ENCODE data around the gene RARRES2.

RARRES2 gene

DNA sequence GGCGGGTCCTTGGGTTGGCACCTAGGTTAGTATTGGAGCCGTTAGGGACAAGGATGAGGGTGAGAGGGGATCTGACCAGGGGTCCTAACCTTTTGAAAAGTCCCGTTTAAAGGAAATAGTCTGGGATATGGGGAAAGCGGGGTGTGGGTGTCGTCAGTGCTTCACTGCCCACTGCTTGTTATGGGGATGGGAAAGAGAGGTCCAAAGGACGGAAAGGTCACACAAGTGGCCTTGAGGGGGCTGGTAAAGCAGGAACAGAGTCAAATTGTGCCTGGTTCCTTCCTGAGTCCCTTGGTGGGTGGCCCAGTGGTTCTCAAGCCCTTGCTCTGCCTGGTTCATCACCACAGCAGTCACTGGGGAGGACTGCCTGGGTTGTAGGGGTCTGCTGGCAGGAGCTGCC is 35.1 kb upstream of the RARRES2 start:
- no peak for DNase-seq (ENCODE audit: low read depth)

DNA sequence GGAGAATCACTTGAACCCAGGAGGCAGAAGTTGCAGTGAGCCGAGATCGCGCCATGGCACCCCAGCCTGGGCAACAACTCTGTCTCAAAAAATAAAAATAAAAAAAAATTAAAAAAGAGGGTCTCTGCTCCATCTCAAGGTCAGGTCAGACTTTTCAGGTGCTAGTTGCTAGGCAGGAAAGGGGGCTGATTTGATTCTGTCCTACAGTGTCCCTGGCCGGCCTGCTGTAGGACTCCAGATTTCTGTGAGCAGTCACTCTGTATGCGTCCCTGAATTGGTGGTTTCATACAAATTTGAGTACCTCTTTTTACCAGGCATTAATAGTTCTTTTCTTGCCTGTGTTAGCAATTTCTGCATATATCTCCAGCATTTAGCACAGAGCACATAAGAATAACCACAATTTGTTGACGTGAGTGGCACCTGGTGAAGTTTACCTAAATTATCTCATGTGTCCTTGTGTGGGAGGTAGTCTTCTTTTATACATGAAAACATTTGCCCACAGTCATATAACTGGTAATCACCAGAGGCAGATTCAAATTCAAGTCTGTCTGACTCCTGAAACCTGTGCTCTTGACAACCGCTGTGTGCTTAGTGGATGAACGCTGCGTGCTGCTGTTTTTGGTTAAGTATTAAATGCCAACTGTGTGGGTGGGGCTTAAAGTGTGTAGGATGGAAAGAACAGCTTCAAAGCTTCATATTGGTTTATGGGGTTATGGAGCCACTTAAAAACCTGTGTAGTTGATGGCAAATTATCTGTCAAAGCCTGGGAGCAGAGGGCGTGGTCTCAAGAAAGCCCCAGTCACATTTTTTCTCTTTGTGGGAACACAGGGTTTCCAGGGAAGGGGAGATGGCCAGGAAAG is 34.5 kb upstream of the RARRES2 start:
- no peak for DNase-seq (ENCODE audit: low read depth)

DNA sequence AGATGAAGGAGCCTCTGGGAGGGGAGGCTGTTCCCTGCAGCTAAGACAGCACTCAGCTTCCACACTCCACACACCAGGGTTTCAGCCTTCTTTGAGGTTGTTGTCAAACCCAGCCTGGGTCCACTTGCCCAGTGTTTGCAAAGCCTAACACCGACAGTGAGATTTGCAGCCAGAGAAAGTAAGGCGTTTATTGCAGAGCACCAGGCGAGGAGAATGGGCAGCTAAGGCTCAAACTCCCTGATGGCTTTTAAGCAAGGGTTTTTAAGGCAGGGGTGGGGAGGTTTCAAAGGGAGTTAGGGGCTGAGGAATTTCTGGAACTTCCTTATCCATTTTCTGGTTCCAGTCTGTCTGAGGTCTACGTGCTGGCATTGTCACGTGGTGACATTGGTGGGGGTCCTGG is 33.0 kb upstream of the RARRES2 start:
- DNase-seq (ENCODE audit: low read depth), result no peak

DNA sequence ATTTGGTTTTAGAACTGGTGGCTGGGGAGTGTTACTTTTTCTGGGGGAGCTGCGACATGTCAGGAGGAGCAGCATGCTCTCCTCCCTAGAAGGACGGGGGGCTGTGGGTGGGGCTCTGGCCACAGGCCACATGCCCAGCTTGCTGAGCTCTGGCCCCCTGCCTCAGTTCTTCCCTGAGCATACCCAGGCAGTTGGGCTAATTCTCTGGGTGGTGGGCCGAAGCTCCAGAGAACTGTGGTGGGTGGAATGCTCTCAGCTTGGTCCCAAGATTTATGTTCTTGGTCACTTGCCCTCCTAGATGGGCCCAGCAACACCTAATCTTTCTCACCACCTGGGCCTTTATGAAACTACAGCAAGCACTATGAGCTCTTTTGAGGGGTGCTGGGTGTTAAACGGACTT is 32.6 kb upstream of the RARRES2 start:
- DNase-seq (ENCODE audit: low read depth), result no peak

DNA sequence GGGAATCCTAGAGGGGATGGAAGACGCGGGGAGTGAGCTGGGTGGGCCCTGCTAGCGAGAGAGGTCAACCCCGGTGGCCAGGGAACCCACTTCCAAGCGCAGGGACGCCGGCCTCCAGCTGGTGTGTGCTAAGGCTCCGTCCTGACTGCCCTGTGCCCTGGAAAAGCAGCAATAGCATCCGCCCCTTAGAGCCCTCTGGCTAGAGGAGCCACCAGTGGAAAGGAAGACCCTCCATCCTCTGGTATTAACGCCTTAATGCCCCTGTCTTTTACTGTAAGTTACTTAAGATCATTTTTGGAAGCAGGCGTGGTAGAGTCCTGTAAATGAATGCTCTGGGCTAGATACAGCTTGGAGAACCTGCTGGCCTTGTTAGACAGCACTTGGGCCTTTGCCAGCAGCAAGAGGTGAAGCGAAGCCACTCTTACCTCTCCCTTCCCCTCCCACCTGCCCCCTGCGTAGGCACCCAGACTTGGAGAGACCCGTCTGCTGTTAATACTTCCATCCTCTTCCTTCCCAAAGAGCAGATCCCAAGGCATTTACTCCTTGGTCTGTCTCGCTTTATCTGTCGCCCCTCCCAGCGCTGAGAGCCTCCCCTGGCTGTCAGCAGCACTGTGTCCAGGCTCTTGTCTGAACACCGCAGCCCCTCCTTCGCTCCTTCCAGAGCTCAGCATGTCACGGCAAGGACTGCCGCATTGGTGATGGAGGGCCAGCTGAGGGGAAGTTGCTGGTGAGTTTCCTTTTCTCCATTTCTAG is 31.8 kb upstream of the RARRES2 start:
- DNase-seq (ENCODE audit: low read depth), result no peak

DNA sequence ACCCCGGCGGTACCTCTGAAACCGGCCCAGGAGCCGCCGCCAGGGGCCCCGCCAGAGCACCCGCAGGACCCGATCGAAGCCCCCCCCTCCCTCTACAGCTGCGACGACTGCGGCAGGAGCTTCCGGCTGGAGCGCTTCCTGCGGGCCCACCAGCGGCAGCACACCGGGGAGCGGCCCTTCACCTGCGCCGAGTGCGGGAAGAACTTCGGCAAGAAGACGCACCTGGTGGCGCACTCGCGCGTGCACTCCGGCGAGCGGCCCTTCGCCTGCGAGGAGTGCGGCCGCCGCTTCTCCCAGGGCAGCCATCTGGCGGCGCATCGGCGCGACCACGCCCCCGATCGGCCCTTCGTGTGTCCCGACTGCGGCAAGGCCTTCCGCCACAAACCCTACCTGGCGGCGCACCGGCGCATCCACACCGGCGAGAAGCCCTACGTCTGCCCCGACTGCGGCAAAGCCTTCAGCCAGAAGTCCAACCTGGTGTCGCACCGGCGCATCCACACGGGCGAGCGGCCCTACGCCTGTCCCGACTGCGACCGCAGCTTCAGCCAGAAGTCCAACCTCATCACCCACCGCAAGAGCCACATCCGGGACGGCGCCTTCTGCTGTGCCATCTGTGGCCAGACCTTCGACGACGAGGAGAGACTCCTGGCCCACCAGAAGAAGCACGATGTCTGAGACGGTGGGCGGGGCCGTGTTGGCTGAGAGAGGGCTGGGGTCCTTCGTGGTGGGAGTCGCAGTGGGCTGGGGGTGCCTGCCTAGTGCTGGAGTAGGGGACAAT is 31.0 kb upstream of the RARRES2 start:
- DNase-seq (ENCODE audit: low read depth), result no peak

DNA sequence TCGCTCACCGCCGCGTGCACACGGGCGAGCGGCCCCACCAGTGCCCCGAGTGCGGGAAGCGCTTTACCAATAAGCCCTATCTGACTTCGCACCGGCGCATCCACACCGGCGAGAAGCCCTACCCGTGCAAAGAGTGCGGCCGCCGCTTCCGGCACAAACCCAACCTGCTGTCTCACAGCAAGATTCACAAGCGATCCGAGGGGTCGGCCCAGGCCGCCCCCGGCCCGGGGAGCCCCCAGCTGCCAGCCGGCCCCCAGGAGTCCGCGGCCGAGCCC is 30.5 kb upstream of the RARRES2 start:
- no peak for DNase-seq (ENCODE audit: low read depth)

DNA sequence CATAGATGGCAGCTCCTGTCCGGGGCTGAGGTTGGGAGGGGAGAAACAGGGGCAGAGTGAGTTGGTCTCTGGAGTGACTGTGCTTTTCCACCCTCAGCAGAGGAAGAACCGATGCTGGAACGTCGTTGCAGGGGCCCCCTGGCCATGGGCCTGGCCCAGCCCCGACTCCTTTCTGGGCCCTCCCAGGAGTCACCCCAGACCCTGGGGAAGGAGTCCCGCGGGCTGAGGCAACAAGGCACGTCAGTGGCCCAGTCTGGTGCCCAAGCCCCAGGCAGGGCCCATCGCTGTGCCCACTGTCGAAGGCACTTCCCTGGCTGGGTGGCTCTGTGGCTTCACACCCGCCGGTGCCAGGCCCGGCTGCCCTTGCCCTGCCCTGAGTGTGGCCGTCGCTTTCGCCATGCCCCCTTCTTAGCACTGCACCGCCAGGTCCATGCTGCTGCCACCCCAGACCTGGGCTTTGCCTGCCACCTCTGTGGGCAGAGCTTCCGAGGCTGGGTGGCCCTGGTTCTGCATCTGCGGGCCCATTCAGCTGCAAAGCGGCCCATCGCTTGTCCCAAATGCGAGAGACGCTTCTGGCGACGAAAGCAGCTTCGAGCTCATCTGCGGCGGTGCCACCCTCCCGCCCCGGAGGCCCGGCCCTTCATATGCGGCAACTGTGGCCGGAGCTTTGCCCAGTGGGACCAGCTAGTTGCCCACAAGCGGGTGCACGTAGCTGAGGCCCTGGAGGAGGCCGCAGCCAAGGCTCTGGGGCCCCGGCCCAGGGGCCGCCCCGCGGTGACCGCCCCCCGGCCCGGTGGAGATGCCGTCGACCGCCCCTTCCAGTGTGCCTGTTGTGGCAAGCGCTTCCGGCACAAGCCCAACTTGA is 29.9 kb upstream of the RARRES2 start:
- no peak for DNase-seq (ENCODE audit: low read depth)

DNA sequence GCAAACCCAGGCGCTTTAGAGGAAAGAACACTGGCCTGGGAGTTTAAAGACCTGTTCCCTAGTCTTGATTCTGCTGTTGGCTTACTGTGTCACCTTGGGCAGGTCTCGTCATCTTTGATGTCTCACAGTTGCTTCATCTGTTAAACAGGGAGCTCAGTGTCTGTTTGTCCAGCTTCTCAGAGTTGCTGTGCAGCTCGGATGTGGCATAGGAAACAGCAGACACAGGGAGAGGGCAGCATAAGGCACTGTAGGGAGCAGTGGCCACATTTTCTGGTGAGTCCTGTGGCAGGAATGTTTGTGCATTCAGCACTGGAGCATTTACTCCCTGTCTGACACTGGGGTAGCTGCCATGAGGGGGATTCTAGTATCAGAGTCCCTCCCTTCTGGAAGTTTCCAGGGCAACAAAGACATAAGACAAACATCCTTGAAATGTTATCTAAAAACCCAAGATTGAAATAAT is 29.2 kb upstream of the RARRES2 start:
- no peak for DNase-seq (ENCODE audit: low read depth)

DNA sequence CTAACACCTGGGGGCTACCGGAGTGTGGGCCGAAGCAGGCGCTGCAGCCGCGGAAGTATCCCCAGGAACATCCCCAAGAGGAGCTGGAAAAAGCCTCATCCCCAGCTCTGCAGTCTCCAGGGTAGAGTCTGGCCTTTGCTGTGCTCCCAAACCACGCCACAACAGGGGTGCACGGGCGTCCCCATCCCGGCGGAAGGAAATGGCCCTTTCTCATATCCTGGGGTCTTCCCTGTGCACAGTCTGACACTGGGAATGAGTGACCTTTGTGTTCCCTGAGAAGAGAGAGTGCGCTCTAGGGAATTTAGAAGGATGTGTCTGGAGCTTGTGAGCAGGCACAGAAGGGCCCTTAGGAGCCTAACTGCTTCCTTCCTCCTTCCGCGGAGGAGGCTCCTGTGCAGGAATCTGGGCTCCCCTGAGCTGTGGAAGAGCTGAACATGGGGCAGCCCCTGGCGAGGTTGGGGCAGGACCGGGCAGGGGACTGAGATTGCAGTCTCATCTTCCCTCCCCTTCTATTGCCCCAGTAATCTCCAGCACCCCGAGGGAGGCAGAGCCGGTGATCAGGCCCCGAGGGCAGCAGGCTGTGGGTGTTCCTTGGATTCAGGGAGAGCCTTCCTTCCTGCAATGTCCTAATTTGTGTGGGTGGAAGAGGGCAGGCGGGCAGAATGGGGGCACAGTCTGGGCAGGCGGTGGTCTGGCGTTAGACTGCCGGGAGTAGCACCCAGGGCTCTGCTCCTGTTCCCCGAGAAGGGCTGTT is 28.5 kb upstream of the RARRES2 start:
- DNase-seq (ENCODE audit: low read depth), result no peak

DNA sequence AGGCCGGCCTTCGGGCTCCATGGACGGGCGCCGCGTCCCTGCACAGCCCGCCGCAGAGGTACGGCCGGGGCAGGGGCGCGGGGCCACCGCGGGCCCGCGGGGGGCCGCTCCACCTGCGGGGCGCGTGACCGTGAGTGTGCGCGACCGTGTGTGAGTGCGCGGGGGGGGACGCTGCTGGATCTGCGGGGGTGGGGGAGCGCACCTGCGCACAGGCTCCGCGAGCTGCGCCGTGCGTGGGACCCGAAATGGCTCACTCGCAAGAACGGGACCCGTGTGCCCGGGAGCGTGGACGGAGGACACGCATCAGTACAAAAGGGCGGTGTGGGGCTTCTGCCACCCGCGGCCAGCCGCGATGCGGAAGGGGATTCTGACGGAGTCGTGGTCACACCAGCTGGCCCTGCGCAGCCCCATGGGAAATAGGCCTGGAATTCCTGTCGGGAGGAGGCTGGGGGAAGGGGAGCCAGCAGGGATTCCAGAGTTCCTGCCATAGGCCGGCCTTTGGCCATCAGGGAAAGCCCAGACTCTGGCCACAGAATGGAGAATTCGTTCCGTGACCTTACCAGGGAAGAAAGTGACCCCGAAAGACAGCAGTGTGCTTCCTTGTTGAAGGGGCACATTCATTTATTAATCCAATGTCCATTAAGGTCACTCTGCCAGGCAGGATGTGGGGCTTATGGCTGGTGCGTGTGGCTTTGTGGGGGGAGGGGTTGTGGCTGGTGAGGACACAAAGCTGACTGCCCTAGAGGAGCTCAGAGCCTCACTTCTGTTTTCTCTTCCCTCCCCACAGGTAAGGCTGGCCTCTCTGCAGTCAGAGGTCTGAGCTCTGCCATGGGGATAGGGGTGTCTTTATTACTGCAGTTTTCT is 27.7 kb upstream of the RARRES2 start:
- no peak for DNase-seq (ENCODE audit: low read depth)

DNA sequence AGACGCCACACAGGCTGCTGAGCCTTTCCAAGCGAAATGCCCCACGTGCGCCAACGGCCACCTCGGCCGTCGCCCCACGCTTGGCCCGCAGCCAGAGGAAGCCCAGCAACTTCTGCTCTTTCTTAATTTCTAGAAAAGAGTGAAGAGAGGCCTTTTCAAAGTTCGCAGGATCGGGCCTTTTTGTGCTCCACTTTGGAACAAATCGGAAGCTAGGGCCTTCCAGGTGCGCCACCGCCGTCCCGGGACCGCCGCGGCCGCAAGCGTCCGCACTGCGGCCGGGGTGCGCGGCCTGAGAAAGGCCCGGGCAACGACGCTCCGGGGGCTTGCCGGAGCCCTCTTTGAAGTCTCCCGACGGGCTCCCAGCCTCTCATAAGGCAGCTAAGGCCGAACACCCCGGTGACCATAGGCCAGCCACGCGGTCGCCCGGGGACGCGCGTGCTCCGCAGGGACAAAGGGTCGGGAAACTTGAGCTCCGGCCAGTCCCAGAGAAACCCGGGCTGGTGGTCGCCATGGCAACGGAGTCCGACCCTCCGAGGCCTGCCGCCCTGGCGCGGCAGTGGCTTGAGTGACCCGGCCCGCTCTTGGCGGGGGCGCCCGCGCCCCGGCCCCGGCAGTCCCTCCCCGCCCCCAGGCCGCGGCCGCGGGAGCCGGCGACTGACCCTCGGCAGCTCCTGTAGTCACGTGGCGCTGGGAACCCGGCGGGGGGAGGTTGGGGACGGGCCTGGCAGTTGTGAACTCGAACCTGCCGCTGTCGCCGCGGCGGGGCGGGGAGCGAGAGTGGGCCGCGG is 26.9 kb upstream of the RARRES2 start, which contains the start of gene REPIN1:
REPIN1 (plus strand) TSS at position 727 of the 788 bp plus-strand sequence. CDS start 890 bp downstream, outside the sequence.
- DNase-seq (ENCODE audit: low read depth), result no peak

DNA sequence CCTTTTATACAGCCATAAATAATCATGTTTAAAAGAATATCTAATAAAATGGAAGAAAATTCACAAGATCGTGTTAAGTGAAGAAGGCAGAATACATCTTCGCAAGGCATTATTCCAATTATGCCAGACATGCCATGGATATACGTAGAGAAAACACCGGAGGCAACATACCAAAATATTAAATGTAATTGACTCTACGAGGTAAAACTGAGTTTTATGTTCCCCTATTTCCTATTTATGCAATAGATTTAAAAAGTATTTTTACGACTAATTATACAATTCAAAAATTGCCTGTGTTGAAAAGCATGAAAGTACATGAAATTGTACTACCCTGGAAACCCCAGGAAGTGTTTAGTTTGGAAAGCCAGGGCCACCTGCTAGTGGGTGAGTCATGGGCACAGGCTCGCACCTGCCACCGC is 26.3 kb upstream of the RARRES2 start:
- DNase-seq (ENCODE audit: low read depth), result no peak

DNA sequence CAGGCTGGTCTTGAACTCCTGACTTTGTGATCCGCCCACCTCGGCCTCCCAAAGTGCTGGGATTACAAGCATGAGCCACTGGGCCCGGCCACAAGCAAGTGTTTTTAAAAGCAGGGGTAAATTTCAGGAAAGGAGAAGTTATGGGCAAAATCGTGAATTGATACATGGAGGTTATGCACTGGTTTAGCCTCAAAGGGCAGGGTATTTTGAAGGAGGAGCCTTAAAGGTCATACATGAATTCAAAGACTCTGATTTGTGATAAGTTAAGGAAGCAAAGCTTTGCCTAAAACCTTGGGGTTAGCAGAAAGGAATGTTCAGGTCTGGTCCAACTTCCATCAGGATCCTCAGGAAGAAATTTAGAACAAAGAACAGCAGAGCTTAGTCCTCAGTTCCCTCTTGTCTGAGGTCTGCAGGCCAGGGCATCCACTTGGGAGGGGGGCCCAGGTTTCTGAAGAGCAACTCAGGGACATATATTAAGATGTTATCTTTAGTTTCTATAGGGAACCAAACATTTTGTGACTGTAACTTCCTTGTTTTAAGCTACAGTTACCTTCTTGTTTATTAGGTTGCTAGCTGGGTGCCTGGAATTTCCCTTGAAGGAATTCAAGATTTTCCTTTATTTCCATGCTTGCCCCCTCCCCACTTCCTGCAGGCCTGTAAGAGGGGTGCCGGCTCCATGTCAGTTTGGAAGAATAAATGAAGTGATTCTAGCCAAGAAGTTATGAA is 24.4 kb upstream of the RARRES2 start:
- no peak for DNase-seq (ENCODE audit: low read depth)

DNA sequence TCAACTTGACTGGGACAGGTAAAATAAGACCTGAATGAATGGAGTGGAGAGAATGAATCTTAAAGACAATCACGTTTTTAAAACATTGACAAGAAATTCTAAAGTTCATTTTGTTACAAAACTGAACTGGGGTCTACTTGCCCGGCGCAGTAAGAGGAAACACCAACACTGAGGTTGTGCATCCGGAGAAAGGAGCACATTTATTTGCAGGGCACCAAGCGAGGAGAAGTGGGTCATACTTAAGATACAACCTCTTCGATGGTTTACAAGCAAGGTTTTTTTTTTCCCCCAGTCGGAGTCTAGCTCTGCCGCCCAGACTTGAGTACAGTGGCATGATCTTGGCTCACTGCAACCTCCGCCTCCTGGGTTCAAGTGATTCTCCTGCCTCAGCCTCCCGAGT is 23.8 kb upstream of the RARRES2 start:
- no peak for DNase-seq (ENCODE audit: low read depth)

DNA sequence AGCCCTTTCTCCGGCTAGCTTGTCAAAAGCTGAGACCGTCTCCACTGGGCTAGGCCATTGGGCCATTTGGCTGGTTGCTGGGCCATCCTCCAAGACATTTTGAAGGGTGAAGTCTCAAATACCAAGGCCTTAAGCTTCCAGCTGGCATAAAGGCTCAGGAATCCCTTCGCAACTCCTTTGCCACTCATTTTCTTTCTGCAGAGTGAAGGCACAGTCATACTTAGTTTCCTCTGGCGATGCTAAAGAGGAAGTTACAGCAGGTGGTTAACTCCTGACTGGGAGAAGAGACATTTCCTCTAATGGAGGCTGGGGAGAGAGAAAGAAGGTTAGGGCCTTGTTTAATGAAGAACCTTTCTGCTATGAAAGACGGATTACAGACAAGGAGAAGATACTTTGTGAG is 22.4 kb upstream of the RARRES2 start:
- no peak for DNase-seq (ENCODE audit: low read depth)

DNA sequence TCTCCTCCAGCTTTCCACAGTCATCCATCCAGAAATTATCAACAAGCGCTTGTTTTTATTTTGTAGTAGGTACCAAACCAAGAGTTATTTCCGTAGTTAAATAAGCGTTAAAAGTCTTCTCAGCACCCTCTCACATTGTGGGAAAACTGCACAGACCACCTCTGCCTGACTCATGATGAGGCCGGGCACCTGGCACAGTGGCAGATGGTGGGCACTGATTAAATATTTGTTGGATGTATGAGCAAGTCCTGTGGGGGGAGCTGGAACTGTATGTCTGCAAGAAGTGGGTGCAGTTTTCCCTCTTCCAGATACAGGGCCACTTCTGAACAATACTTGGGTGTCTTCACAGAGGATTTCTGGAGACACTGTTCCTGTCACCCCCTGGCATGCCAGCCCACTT is 21.9 kb upstream of the RARRES2 start:
- no peak for DNase-seq (ENCODE audit: low read depth)

DNA sequence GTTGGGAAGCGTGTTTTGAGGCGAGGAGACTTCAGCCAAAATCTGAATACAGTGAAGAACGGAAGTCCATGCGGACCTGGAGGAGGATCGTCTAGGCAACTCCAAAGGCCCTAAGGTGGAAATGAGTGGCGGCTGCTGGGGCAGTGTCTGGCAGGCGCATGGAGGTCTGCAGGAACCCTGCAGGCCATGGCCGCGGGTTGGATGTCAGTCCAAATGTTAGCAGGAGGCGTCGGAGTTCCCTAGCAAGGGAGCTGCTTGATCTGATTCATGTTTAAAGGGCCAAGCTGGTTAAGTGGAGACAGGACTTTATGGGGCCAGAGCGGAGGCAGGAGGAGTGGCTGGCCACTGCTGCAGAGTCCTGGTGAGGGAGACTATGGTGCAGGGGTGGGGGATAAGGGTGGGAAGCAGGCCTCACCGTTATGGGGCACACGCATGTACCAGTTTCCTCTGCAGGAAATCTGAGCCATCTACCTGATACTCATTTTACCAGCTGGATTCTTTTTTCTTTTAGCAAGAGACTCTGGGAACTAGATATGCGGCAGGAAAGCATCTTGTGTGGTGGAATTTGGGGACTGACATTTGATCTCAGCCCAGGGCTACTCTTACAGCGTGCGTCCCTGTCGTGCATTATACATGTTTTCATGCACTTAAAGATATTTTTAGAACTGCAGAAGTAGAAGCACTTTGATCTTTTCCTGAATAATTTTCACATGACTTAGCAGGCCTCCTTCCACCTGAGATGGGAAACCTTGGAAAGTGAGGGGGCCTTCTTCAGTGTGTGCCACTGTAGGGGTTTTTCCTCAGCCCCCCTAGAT is 20.6 kb upstream of the RARRES2 start:
- no peak for DNase-seq (ENCODE audit: low read depth)

All from HS-27A (cell line).